HepG2 (cell line): ENCODE results near the gene MSL2. TPM values are rescaled to one million over a fixed set of nuclear protein-coding genes. Genes with fewer than 3 reads are reported as not detected.

Experiments used
- ETV5 ChIP-seq: IDR thresholded peaks from 2 replicates; pipeline ENCODE4 v1.6.1; 2018; ENCODE audit warnings: missing biosample characterization, missing genetic modification reagents, inconsistent platforms, borderline replicate concordance
- GABPB1 ChIP-seq: IDR thresholded peaks from 2 replicates; pipeline ENCODE4 v1.6.1; 2016; ENCODE audit warnings: mild to moderate bottlenecking, missing genetic modification reagents, moderate library complexity, missing compliant biosample characterization
- HNRNPH1 ChIP-seq: fragments of 200-400 bp; formaldehyde crosslinking; optimal IDR thresholded peaks from 2 replicates; pipeline ENCODE3; 2017; ENCODE audit warnings: mild to moderate bottlenecking, low read depth, low read length
- NONO ChIP-seq, 2 experiments: fragments of 450-650 bp in 1 of 2; sonication (generic) in 1 of 2; formaldehyde crosslinking in 1 of 2; IDR thresholded peaks in 1 of 2; conservative IDR thresholded peaks in 1 of 2; 2 replicates each; pipeline versions ENCODE4 v1.6.1 to v1.8.0; 2017 to 2022; ENCODE audit warnings: mild to moderate bottlenecking in 1 of 2, missing genetic modification reagents in 1 of 2, moderate library complexity in 1 of 2
- NPAS2 ChIP-seq: sonication (generic); formaldehyde crosslinking; IDR thresholded peaks from 2 replicates; pipeline ENCODE4 v1.8.0; 2022; ENCODE audit warnings: mild to moderate bottlenecking, missing genetic modification reagents, borderline replicate concordance
- YEATS2 ChIP-seq: sonication (generic); formaldehyde crosslinking; IDR thresholded peaks from 2 replicates; pipeline ENCODE4 v1.4.0; 2020; ENCODE audit warnings: missing genetic modification reagents, borderline replicate concordance
- ZNF136 ChIP-seq: sonication (generic); formaldehyde crosslinking; IDR thresholded peaks from 2 replicates; pipeline ENCODE4 v1.8.1; 2022; ENCODE audit warnings: low read depth, mild to moderate bottlenecking, moderate library complexity, missing genetic modification reagents
- ZNF3 ChIP-seq: IDR thresholded peaks from 2 replicates; pipeline ENCODE4 v1.7.0; 2017; ENCODE audit warnings: inconsistent platforms
- ZNF317 ChIP-seq: sonication (generic); formaldehyde crosslinking; IDR thresholded peaks from 2 replicates; pipeline ENCODE4 v1.5.0; 2020; ENCODE audit warnings: mild to moderate bottlenecking, missing genetic modification reagents
- ZNF34 ChIP-seq: sonication (generic); formaldehyde crosslinking; IDR thresholded peaks from 2 replicates; pipeline ENCODE4 v1.4.0; 2020; ENCODE audit warnings: mild to moderate bottlenecking, missing genetic modification reagents, borderline replicate concordance
- ZNF44 ChIP-seq: sonication (generic); formaldehyde crosslinking; IDR thresholded peaks from 2 replicates; pipeline ENCODE4 v1.5.1; 2020; ENCODE audit warnings: mild to moderate bottlenecking, missing genetic modification reagents
- polyA plus RNA-seq, 8 experiments: library from polyadenylated mRNA; depleted of rRNA in 3 of 8; stranded (reverse) in 7 of 8; unstranded in 1 of 8; fragments of >200 nt; fragmentation: Illumina TruSeq in 4 of 8; extraction: Trizol in 4 of 8; gene quantifications; 2 replicates each; pipeline versions ENCODE4 v1.2.1 to v1.2.3, GENCODE V29; 2011 to 2016; ENCODE audit warnings: low read depth in 4 of 8, missing spikeins in 1 of 8, mixed read lengths in 1 of 8; ENCODE audit not compliant: insufficient read depth in 1 of 8
- total RNA-seq, 5 experiments: library from RNA; depleted of rRNA; stranded (reverse); fragments of >200 nt; fragmentation: Illumina TruSeq; extraction: Trizol; gene quantifications; 2 replicates each; pipeline ENCODE4 v1.2.3, GENCODE V29; 2016; ENCODE audit warnings: low read depth in 1 of 5
- TF ChIP-seq, protein P1 (sequence below): sonication (generic); formaldehyde crosslinking; IDR thresholded peaks from 2 replicates; pipeline ENCODE4 v1.4.0; 2020; ENCODE audit warnings: missing genetic modification reagents, borderline replicate concordance
- TF ChIP-seq, protein P2 (sequence below): sonication (generic); formaldehyde crosslinking; IDR thresholded peaks from 2 replicates; pipeline ENCODE4 v1.8.1; 2023; ENCODE audit warnings: missing genetic modification reagents, mild to moderate bottlenecking, borderline replicate concordance
- TF ChIP-seq, protein P3 (sequence below): sonication (generic); formaldehyde crosslinking; IDR thresholded peaks from 2 replicates; pipeline ENCODE4 v1.4.0; 2020; ENCODE audit warnings: missing genetic modification reagents, borderline replicate concordance
- TF ChIP-seq, protein P4 (sequence below): IDR thresholded peaks from 2 replicates; pipeline ENCODE4 v1.6.1; 2018; ENCODE audit warnings: missing genetic modification reagents, mild to moderate bottlenecking, missing compliant biosample characterization
- TF ChIP-seq, protein P5 (sequence below): sonication (generic); formaldehyde crosslinking; IDR thresholded peaks from 2 replicates; pipeline ENCODE4 v1.4.0; 2020; ENCODE audit warnings: mild to moderate bottlenecking, missing genetic modification reagents
- TF ChIP-seq, protein P6 (sequence below): sonication (generic); formaldehyde crosslinking; IDR thresholded peaks from 2 replicates; pipeline ENCODE4 v1.5.1; 2020; ENCODE audit warnings: missing genetic modification reagents, mild to moderate bottlenecking, borderline replicate concordance
- TF ChIP-seq, protein P7 (sequence below): IDR thresholded peaks from 2 replicates; pipeline ENCODE4 v1.6.1; 2016; ENCODE audit warnings: missing genetic modification reagents, missing compliant biosample characterization

Gene MSL2
- total and polyA plus RNA-seq, 2 of the 13 experiments (the other 11 are each of a cell fraction or from before 2014, with no cell fraction given) = 6.9 to 11.7 TPM

DNA sequence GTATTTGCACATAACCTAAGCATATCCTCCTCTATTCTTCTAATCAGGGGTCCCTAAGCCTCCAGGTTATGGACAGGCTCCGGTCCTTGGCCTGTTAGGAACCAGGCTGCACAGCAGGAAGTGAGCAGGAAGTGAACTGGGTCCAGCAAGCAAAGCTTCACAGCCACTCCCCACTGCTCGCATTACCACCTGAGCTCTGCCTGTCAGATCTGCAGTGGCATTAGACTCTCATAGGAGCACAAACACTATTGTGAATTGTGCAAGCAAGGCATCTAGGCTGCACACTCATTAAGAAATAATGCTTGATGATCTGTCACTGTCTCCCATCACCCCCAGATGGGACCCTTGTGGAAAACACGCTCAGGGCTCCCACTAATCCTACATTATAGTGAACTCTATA, 9.8 kb downstream of the MSL2 start (continued):
- TF ChIP-seq, protein P1, sequence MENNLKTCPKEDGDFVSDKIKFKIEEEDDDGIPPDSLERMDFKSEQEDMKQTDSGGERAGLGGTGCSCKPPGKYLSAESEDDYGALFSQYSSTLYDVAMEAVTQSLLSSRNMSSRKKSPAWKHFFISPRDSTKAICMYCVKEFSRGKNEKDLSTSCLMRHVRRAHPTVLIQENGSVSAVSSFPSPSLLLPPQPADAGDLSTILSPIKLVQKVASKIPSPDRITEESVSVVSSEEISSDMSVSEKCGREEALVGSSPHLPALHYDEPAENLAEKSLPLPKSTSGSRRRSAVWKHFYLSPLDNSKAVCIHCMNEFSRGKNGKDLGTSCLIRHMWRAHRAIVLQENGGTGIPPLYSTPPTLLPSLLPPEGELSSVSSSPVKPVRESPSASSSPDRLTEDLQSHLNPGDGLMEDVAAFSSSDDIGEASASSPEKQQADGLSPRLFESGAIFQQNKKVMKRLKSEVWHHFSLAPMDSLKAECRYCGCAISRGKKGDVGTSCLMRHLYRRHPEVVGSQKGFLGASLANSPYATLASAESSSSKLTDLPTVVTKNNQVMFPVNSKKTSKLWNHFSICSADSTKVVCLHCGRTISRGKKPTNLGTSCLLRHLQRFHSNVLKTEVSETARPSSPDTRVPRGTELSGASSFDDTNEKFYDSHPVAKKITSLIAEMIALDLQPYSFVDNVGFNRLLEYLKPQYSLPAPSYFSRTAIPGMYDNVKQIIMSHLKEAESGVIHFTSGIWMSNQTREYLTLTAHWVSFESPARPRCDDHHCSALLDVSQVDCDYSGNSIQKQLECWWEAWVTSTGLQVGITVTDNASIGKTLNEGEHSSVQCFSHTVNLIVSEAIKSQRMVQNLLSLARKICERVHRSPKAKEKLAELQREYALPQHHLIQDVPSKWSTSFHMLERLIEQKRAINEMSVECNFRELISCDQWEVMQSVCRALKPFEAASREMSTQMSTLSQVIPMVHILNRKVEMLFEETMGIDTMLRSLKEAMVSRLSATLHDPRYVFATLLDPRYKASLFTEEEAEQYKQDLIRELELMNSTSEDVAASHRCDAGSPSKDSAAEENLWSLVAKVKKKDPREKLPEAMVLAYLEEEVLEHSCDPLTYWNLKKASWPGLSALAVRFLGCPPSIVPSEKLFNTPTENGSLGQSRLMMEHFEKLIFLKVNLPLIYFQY = no peak
- TF ChIP-seq YEATS2 (no peak), ZNF34 (CRISPR knock-in tag) (no peak), HNRNPH1 (no peak), ZNF136 (CRISPR knock-in tag) (no peak), NONO (IDR thresholded peaks at IDR 0.05) (no peak), NONO (CRISPR knock-in tag; conservative IDR thresholded peaks at IDR 0.05) (no peak), GABPB1 (CRISPR knock-in tag) (peak; percentile 38; the same call in 1 of the 2 replicates), ZNF3 (CRISPR knock-in tag) (no peak), ZNF44 (CRISPR knock-in tag) (no peak), ETV5 (CRISPR knock-in tag) (peak; percentile 80; the same call in 1 of the 2 replicates), ZNF317 (CRISPR knock-in tag) (no peak), NPAS2 (no peak)
- TF ChIP-seq, protein P2, sequence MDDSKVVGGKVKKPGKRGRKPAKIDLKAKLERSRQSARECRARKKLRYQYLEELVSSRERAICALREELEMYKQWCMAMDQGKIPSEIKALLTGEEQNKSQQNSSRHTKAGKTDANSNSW (CRISPR knock-in tag) = no peak
- TF ChIP-seq, protein P3, sequence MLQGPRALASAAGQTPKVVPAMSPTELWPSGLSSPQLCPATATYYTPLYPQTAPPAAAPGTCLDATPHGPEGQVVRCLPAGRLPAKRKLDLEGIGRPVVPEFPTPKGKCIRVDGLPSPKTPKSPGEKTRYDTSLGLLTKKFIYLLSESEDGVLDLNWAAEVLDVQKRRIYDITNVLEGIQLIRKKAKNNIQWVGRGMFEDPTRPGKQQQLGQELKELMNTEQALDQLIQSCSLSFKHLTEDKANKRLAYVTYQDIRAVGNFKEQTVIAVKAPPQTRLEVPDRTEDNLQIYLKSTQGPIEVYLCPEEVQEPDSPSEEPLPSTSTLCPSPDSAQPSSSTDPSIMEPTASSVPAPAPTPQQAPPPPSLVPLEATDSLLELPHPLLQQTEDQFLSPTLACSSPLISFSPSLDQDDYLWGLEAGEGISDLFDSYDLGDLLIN (CRISPR knock-in tag) = no peak
- TF ChIP-seq, protein P4, sequence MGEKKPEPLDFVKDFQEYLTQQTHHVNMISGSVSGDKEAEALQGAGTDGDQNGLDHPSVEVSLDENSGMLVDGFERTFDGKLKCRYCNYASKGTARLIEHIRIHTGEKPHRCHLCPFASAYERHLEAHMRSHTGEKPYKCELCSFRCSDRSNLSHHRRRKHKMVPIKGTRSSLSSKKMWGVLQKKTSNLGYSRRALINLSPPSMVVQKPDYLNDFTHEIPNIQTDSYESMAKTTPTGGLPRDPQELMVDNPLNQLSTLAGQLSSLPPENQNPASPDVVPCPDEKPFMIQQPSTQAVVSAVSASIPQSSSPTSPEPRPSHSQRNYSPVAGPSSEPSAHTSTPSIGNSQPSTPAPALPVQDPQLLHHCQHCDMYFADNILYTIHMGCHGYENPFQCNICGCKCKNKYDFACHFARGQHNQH (CRISPR knock-in tag) = peak; percentile 31; the same call in 1 of the 2 replicates
- TF ChIP-seq, protein P5, sequence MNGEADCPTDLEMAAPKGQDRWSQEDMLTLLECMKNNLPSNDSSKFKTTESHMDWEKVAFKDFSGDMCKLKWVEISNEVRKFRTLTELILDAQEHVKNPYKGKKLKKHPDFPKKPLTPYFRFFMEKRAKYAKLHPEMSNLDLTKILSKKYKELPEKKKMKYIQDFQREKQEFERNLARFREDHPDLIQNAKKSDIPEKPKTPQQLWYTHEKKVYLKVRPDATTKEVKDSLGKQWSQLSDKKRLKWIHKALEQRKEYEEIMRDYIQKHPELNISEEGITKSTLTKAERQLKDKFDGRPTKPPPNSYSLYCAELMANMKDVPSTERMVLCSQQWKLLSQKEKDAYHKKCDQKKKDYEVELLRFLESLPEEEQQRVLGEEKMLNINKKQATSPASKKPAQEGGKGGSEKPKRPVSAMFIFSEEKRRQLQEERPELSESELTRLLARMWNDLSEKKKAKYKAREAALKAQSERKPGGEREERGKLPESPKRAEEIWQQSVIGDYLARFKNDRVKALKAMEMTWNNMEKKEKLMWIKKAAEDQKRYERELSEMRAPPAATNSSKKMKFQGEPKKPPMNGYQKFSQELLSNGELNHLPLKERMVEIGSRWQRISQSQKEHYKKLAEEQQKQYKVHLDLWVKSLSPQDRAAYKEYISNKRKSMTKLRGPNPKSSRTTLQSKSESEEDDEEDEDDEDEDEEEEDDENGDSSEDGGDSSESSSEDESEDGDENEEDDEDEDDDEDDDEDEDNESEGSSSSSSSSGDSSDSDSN = 0 out of 2 replicates have a peak, but pooled peaks have one; percentile 18
- TF ChIP-seq, protein P6, sequence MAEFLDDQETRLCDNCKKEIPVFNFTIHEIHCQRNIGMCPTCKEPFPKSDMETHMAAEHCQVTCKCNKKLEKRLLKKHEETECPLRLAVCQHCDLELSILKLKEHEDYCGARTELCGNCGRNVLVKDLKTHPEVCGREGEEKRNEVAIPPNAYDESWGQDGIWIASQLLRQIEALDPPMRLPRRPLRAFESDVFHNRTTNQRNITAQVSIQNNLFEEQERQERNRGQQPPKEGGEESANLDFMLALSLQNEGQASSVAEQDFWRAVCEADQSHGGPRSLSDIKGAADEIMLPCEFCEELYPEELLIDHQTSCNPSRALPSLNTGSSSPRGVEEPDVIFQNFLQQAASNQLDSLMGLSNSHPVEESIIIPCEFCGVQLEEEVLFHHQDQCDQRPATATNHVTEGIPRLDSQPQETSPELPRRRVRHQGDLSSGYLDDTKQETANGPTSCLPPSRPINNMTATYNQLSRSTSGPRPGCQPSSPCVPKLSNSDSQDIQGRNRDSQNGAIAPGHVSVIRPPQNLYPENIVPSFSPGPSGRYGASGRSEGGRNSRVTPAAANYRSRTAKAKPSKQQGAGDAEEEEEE (CRISPR knock-in tag) = no peak
- TF ChIP-seq, protein P7, sequence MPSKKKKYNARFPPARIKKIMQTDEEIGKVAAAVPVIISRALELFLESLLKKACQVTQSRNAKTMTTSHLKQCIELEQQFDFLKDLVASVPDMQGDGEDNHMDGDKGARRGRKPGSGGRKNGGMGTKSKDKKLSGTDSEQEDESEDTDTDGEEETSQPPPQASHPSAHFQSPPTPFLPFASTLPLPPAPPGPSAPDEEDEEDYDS (CRISPR knock-in tag) = 0 out of 2 replicates have a peak, but pooled peaks have one; percentile 31
